Measurements from ENCODE around the gene SPAG17.

- TF ChIP-seq CTCF (IDR thresholded peaks at IDR 0.05; ENCODE audit: poor library complexity, severe bottlenecking) (no peak), EZH2 (IDR thresholded peaks at IDR 0.05; ENCODE audit: borderline replicate concordance, insufficient read depth, low read length, poor library complexity, severe bottlenecking) (no peak), SMC3 (conservative IDR thresholded peaks at IDR 0.05; ENCODE audit: poor library complexity) (no peak), EP300 (conservative IDR thresholded peaks at IDR 0.05; ENCODE audit: poor library complexity, severe bottlenecking) (no peak), POLR2AphosphoS5 (IDR thresholded peaks at IDR 0.05) (no peak), REST (IDR thresholded peaks at IDR 0.05; ENCODE audit: borderline replicate concordance) (no peak), TAF1 (IDR thresholded peaks at IDR 0.05; ENCODE audit: low read depth) (no peak)
These were observed 61.0 kb downstream of the SPAG17 start for GRCh38 chr1:118124064-118124463.

Data from neural cell (in vitro differentiated cells).